Measurements from ENCODE around the gene ZNF444.

GRCh38 chr19:56108447-56109195 lies 32.5 kb upstream of the ZNF444 start:
- TF ChIP-seq BHLHE40 (IDR thresholded peaks at IDR 0.05; ENCODE audit: low read depth, low read length): no peak
- no peak for TF ChIP-seq RAD21 (IDR thresholded peaks at IDR 0.05; ENCODE audit: low read length)
